ENCODE results near the gene BANP.
"Not testable (repeated sequence)": the region's sequence is repeated elsewhere in the genome, so short reads cannot be mapped to it uniquely, and the experiment has no call there.

The BANP gene

DNA sequence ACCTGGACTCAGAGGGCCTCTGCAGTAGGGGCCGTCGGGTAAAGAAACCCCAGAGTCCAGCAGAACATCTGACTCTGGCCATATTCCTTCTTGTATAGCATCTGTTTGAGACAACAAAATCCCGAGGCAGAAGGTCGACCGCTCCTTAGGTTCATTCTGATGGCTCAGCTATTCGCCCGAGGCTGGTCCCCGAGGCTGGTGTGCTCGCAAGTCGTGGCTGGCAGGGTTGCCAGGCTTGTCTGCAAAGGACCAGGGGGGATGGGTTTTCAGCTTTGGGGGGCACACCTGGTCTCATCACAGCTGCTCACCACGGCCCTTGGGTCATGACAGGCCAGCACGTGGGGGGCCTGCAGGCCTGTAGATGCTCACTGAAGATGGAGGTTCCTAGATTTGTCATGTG lies 119.1 kb downstream of the BANP start:
- no peak for DNase-seq

DNA sequence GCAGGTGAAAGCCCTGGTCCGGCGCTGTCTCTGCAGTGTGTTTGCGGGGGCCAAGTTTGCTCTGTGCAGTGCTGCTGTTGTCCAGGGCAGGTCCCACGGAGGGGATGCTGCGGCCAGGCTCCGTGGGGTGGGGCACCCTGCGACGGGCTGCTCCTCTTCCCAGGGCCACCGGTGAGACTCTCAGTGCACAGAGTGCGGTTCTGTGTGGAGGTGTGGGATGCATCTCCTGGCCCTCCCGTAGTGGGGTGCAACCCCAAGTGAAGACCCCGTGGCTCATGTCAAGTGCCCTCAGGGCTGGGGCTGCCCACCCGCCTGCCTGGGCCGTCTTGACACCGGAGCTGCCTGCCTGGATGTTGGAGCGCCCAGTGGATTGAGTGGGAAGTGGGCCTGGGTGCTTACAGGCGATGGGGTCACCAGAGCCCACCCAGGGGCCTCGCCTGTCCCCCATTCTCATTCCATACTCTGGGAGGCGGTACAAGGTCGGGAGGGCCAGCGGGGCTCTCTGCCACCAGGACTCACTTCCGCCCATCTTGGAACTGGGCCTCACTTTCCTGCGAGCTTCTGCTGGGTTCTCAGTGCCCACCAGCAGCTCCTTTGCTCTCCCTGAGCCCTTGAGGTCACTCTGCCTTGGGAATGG lies 119.9 kb downstream of the BANP start:
- DNase-seq = no peak

DNA sequence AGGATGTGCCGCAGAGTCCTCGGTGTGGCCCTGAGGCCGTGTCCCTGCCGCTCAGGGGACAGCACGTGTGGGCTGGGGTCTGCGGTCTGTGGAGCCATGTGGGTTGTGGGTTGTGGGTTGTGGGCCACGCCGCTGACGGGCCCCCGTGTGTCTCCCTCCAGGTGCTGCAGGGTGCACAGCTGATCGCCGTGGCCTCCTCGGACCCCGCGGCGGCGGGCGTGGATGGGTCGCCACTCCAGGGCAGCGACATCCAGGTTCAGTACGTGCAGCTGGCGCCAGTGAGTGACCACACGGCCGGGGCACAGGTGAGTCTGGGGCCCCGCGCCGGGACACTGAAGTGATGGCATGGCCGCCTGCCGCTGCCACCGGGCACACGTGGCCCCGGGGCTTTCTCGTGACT lies 120.7 kb downstream of the BANP start:
- DNase-seq = no peak

DNA sequence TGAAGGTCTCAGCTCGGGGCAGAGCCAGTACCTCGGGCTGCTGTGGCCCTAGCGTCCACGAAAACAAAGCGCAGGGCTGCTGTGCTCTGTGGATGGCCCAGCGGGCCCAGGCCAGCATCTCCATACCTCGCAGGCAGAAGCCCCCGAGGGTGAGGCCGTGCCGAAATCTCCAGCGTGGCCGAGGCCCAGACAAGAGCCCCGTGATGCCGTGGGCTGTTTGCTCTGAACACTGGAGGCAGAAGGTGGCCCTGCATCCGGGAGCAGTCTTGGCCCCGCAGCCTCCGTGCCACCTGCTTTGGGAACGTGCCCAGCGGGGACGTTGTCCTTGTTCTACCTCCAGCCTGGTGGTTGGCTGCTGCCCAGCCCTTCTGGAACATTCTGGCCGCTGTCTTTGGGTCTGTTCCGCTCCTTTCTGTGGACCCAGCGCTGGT lies 121.4 kb downstream of the BANP start:
- no peak for DNase-seq

DNA sequence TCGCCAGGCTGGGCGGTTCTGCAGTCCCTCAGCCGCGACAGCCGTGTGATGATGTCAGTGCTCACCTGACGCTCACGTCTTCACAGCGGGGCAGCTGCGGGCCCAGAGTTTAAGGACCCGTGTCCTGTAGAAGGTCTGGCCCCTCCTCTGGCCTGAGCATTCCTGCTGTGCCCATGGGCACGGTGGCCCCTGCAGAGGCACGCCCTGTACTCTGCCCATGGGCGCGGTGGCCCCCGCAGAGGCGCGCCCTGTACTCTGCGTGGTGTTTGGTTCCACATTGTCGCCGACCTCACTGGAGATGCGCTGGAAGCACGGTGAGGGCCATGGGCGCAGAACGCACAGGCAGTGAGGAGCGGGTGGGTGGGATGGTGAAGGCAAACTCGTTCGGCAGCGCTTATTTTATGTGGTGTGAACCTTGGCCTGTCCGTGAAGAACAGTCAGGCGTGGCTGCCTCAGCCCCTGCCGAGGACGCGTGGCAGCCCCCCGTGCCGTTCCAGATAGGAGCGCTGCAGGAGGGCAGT lies 122.0 kb downstream of the BANP start:
- DNase-seq = no peak

DNA sequence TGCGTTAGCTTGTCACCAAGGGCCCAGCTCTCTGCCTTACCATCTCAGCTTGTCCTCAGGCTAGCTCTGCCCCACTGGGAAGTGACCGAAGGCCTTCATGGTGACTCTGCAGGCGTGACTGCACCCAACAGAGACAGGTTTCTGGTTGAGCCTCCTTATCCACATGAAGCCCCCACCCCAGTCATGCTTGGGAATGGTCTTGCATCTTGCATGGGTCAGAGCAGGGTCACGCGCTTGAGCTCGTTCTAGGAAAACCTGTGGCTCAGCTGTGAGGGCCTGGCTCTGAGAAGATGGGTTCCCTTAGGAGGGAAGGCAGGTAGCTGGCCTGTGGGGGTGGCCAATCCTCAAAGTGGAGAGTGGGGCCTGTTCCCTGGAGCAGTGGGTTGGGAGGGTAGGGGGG lies 122.8 kb downstream of the BANP start:
- DNase-seq = no peak

DNA sequence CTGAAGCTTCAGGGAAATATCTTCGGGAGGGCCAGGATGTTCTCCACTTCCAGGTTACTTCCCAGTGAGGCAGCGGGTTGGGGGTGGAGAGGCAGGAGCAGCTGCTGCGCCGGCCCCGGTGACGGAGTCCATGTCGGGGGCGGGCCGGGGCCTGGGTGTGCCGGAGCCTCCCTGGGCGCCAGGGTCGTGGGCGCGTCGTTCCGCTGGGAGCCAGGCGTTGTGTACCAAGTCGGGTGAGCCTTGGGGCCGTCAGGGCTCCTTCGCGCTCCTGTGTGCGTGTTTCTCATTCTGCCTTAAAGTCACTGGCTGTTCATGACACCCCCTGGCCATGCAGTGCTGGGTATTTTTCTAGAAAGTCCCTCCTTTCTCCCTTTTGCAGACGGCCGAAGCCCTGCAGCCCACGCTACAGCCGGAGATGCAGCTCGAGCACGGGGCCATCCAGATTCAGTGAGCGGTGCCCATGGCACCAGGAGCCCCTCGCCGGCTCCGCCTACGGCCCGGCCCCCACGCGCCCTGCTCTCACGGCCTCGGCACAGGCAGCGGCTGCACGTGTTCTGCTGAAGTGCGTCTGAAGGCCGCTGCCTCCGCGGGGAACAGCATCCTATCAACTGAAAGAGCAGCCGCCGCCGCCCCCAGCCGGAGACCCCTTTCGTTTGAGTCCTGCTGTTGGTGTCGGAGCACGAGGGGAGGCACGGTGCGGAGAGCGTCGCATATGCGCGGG lies 125.1 kb downstream of the BANP start:
- DNase-seq = no peak

DNA sequence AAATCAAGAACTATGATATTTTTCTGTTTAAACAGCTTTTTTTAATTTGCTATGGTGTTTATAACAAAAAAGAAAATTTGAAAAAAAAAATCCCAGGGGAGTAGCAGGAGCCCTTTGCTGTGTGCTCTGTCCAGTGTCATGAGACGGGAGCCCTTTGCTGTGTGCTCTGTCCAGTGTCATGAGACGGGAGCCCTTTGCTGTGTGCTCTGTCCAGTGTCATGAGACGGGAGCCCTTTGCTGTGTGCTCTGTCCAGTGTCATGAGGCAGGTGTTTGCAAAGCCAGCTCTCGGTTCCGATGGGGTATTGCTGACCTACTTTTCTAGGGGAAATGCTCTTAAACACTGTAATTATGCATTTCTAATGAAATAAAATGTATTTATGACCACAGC lies 125.7 kb downstream of the BANP start:
- not testable (repeated sequence) for DNase-seq

DNA sequence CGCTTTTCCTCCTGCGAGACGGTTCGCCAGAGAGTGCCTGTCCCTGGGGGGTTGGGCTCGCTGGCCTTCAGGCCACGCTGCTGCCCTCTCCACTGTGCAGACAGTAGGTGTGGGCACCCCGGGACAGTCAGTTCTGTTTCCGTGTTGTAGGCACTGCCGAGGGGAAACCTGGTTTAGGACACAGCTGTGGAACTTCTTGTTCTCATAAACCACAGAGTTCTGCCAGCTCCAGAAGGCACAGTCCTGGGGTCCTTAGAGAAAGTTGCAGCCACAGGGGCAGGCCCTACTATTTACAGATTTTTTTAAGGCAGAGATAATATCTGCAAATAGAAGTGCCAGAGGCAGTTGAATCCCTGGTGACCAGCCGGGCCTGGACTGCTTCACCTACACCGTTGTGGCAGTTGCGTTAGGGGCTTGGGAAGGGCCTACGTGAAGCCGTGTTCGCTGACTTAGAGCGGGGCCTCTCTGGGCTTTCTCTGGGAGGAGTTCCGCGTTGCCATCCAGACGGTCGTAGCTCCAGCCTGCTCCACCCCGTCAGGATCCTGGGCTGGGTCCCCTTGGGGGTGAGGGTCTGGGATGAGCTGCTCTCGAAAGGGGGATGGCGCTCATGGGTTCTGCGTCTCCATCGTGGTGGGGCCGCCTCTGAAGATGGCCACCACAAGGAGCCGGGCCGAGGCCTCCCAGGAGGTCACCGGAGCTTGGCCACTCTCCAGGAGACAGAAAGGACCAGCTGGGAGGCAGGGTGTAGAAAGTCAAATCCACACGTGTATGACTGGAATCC lies 126.3 kb downstream of the BANP start:
- DNase-seq = no peak

DNA sequence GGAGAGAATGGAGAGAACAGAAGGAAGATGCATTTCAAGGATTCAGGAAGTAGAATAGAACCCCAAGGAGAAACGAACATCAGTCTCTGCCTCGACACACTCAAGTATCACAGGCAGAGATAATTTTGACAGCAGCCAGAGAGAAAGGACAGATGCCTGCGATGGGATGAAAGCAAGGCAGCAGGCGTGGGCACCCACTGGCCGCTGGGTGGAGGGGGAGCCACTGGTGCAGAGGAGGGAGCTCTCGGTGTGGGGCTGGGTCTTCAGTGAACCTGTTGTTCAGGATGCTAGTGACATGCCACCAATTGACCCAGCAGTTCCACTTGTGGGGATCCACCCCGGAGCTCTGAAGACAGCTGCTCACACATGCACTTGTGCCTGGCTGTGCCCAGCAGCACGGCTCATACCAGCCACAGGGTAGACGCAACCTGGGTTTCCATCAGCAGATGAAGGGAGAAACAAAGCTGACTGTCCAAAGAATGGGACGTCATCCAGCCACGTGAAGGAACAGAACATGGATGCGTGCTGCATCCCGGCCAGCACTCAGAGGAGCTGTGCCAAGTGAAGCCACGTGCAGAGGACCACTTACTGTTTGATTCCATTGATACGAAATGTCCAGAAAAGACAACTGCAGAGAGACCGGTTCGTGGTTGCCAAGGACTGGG lies 127.0 kb downstream of the BANP start:
- DNase-seq = no peak

DNA sequence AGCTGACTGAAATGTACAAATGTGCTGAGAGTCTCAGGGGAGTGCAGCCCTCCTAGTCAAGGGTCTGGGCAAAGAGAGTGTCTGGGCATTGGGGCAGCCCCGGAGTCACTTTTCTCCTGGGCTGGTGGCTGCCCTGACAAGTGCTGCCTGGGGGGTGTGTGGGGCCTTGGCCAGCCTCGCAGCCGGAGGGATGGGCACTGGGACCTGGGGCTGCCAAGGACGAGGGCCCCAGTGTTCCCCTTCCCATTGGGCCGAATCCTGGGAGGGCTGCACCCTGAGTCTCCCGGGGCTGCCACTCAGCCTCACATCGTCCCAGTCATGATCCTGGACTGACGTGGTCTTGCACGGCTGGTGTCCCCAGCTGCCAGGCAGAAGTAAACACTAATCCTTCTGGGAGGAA lies 132.3 kb downstream of the BANP start:
- no peak for DNase-seq

DNA sequence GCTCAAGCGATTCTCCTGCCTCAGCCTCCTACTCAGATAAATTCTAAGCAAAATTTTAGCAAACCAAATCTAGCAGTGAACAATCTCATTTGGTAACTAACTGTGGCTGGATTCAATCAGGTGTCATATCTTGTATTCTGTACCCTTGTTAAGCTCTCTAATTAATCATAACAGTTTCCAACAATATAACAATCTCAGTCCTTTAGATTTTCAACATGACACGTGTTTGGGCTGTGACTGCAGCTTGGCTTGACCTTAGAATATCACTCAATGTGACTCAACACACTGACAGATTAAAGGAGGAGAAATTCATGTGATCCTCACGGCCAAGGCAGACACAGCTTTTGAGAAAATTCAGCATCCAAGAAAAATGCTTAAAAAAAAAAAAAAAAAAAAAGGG lies 133.6 kb downstream of the BANP start:
- no peak for DNase-seq

DNA sequence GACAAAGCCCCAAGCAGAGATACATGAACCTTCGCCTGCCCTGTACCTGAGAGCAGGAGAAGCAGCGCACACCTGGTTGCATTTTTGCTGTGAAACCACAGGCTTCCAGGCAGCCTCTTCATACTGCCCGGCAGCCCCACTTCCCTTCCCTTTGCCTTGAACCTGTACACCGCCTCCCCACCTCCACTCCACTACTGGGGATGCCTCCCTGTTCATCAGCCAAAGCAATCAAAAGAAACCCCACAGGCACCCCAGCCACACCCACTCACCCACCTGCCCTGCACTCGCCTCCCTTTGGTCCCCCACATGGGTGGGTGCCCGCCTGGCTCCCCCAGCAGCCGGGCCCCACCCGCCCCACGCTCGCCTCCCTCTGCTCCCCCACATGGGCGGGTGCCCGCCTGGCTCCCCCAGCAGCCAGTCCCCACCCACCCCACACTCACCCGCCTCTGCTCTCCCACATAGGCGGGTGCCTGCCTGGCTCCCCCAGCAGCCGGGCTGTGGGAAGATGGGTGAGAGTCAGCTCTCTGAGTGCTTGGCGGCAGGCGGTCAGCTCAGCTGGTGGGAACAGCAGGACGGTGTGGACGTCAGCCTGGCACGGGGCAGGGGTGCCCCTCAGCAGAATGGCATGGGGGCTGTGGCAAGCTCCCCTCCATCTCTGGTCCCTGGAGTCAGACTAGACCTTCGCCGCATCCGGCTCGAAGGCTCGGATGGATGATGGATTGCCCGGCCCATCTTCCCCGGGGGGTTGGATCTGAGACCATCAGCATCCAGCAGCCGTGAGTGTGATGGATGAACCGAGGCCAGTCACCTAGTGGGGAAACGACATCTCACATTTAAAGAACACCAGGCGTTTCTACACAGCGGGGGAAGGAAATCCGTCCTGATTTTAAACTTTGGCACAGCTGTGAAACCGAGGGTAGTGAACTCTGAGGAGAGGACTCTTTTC lies 135.6 kb downstream of the BANP start:
- DNase-seq = no peak

DNA sequence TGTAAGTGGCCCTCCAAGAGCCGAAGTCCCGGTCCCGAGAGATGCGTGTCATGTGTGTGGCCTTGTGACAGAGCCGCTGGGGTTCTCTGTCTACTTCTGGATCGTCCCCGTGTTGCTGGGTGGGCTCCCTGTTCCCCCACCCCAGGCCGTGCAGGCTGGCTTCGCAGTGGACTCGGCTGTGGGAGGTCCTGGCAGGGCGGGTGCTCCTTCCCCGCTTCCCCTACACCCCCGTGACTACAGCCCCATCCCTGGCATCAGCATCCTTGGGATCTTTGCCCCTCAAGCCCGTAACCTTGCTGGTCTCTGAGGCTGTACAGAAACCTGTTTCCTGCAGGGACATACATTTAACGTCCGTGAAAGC lies 136.3 kb downstream of the BANP start:
- DNase-seq = no peak

DNA sequence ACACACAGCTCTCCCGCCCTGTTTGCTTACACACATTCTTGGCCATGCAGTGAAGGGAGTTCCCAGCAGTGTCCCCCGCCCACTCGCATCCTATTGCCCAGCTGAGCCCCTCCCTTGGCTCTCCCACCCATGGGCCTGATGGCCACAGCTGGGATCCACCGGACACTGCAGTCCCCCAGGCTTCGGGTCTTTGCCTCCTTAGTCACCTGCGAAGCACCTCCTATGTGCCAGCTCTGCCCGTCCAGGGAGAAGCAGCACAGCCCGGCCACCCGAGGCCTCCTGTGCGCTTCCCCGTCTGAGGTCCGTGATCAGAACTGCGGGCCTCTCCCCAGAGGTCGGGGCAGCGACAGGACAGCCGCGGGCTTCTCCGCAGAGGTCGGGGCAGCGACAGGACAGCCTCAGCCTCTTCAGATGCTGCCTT lies 136.9 kb downstream of the BANP start:
- no peak for DNase-seq

DNA sequence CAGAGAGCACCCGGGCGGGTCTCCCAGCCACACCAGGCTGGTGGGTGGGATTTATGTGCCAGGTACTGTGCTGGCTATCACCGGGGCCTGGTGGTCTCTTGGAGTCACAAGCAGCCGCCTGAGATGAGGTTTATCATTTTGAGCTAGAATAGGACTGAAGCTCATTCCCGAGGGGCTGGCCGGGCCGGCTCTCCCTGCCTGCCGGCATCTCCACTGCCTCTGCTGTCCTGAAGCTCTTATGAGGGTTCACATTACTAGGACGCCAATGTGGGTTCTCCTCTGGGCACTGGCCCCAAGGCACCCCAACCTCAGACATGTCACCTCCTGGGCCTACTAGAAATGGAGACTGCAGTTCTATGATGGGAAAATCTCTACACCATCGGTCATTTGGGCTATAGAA lies 137.4 kb downstream of the BANP start:
- not testable (repeated sequence) for DNase-seq

DNA sequence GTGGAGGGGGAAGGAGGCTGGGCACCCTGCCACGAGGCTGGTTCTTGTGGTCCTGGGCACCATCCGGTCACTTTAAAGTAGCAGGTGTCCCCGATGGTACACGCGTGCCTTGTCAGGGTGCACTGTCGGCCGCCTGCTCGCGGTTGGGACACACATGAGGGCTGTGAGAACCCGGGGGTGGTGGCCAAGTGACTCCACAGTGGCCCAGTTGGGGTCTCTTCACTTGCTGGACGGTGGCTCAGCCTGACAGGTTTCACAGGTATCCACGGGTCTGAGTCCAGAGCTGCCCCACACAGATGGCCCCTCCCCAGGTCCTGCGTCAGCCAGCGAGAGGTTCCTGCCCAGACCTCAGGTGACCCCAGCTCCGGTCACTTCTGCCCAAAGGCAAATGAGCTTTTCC lies 137.8 kb downstream of the BANP start:
- DNase-seq = not testable (repeated sequence)

DNA sequence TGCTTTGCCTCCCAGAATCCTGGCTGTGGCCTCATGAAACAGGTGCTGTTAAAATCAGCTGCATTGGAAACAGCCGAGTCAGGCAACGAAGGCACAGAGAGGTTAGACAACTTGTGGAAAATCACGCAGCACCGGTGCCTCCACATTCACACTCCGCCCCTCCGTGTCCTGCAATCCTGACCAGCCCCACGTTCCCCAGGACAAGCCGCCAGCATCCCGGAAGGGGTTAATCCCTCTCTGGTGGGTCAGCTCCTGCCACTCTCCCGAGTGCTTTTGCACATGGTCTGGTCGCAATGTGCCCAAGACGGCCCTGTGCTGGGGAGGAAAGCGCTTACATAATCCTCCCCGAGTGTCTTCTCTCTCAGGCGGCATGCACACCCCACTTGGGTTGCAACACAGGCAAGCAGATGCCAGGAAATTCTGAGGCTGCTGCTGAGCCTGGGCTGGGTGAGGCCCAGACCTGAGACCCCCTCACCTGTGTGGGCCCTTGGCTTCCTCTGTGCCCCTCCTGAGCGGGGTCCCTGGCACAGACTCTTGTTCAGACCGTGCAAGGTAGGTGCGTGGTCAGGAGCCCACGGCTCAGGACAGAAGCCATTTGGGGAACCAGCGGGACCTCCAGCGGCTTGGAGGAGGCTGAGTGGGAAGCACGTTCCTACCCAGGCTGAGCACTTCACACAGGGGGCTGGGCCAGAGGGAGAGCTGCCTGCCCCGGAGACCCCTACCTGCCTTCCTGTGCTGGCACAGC lies 138.6 kb downstream of the BANP start:
- not testable (repeated sequence) for DNase-seq

DNA sequence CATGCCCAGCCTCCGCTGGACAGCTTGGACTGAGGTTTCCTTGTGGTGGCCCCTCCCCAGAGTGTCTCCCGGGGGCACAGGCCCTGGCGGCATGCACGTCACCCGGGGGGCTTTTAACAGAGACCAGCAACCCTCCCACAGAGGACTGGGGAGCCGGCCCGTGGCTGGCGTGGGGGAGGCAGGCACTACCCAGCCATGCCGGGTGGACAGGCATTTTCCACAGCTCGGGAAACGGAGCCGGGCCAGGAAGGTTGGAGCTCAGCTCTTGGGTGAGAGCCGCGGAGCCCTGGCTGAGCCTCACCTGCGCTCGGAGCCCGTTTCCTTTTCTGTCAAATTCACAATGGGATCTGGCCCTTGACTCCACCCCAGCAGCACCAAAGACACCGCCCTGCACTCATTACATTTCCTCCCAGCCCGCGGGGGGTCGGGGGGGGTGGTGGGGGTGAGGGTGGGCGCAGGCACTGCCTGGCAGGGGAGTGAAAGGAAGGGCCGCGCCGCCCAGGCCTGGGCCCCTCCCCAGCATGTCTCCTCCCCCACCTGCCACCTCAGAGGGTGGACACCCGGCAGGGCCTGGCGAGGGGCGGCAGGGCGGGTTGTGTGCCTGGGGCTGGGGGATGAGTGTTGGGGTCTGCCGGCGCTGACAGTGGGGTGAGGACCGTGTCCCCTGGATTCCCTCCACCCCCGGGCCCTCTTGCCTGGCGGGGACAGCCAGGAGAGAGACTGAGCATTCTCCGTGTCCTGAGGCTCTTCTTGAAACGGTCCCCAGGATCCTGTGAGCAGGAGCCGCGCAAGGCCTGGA lies 139.3 kb downstream of the BANP start:
- not testable (repeated sequence) for DNase-seq

DNA sequence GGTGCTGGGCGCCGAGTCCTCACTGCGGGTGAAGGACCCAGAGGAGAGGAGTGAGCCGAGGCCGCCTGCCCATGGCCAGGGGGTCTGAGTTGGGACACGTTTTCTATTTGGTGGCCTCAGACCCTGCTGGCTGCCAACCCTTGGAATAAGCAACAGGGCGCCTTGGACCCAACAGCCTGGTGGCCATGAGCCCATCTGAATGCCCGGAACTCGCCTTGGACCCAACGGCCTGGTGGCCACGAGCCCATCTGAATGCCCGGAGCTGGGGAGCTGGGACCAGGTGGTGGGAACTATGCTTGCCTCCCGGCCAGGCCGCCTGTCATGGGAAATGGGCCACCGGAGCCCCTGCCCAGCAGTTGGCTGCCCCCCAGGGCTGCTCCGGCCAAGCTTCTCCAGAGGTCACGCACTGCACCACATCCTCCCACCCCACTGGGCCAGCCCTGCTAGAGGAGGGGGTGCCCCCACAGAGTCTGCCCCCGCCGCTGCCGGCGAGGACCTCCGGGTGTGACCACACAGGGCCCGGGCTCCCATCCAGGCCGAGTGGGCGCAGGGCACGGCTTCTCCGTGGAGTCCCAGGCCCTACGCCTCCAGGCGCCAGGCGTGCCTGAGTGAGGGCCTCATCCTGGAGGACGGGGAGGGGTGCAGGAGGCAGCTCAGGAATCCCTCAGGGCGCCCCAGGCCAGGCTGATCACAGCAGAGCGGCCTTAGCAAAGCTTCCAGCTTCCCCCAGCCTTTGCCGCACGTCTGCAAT lies 140.2 kb downstream of the BANP start:
- DNase-seq = not testable (repeated sequence)

Data from NCI-H2081 treated with DMSO at 0.1 percent for 48 hours (cell line).